ENCODE measurements around the gene ST8SIA2.

DNA sequence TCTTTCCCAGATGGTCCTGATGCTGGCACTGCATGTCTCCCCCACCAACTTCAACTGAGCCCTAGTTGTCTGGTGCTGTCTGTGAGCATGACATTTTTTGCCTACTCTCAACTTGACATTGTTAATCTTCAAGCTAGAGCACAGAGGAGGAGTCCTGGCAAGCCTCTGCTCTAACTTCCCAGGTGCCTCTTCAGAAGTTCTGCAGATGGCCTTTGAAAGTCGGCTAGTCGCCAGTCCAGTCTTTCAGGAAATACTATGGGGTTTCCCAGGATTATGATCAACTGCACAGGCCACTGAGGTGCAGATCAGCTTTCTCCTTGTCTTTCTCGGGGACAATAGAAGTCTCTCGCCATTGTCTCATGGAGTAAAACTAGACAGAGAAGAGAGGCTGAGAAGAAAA is 86.7 kb downstream of the ST8SIA2 start:
- TF ChIP-seq, protein P1, sequence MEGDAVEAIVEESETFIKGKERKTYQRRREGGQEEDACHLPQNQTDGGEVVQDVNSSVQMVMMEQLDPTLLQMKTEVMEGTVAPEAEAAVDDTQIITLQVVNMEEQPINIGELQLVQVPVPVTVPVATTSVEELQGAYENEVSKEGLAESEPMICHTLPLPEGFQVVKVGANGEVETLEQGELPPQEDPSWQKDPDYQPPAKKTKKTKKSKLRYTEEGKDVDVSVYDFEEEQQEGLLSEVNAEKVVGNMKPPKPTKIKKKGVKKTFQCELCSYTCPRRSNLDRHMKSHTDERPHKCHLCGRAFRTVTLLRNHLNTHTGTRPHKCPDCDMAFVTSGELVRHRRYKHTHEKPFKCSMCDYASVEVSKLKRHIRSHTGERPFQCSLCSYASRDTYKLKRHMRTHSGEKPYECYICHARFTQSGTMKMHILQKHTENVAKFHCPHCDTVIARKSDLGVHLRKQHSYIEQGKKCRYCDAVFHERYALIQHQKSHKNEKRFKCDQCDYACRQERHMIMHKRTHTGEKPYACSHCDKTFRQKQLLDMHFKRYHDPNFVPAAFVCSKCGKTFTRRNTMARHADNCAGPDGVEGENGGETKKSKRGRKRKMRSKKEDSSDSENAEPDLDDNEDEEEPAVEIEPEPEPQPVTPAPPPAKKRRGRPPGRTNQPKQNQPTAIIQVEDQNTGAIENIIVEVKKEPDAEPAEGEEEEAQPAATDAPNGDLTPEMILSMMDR (IDR thresholded peaks at IDR 0.05): no peak
- no peak for TF ChIP-seq ZFX (IDR thresholded peaks at IDR 0.05; ENCODE audit: borderline replicate concordance)
